ENCODE results near the gene GRPEL1.

GRPEL1 gene

DNA sequence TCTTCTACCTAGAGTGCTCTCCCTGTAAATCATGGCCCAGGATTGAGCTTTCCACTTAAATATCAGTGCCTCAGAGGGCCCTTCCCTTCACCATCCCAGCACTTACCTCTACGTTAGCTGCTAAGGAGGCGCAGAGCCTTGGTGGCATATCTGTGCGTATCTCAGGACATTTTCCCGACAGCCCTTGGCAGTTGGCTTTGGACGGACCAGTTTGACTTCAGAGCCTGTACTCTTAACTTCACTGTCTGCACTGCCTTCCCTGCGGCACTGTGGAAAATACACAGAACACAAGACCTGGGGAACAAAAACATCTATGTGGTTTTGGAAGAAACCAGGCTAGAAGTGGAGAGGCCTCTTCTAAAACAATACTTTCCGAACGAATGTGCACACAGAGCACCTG, 22.3 kb downstream of the GRPEL1 start:
- no peak for DNase-seq (ENCODE audit: low read depth)

DNA sequence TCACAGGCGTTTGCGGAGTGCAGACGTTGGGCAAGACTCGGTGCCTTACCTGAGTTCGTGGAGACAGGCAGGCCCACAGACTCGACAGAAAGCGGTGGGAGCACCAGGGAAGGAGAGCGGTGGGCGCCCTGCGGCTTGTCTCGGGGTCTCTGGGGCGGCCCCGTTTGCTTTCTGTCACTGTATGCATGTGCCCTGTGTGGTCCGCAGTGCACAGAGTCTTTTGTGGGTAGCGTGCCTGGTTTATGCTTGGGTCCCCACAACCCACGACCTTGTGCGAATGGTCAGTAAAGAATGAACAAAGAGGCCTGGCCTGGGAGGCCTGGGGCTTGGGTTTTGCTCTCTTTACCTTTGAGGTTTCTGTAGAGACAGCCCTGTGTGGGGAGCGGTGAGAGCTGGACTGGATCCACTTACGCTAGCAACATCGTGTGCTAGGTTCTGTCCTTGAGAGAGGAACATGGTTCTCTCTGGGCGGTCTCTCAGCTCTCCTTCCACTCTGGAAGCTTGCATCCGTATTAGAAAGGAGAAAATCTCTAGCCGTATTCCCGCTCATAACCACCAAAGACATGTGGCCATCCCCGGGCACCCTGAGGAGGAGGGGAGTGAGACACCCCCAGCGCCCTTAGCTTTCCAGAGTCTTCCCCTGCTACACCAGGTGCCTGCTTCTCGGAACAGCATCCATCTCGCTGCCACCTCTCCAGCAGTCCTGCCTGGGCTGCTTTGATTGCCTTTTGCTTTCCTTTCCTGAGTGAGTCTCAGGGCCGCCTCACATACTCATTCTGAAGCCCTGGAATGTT, 23.5 kb downstream of the GRPEL1 start:
- DNase-seq (ENCODE audit: low read depth), result no peak

DNA sequence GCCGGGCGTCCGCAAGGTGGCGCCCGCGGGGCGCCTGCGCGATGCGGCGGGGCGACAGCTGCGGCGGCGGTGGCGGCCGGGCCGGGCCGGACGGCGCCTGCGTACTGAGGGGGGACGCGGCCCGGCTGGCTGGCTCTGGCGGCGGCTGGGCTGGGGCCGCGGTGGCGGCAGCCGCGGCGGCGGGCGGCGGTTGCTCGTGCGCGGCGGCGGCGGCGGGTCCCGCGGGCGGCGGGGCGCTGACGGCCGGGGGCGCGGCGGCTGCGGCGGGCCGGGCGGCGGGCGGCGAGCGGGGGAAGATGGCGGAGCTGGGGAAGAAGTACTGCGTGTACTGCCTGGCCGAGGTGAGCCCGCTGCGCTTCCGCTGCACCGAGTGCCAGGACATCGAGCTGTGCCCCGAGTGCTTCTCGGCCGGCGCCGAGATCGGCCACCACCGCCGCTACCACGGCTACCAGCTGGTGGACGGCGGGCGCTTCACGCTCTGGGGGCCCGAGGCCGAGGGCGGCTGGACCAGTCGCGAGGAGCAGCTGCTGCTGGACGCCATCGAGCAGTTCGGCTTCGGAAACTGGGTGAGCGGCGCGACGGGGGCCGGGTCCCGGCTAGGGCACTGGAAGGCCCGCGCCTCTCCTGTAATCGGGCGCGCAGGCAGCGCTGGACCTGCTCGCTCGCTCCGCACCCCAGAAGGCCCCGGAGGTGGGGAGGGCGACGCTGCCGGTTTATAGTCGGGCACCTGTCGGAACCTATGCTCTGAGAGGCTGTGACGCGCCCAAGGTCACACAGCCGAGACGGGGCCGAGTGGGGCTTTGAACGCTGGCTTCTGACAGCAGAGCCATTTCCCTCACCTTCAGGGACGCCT, 24.4 kb downstream of the GRPEL1 start, which contains the start of gene TADA2B:
TSS of gene TADA2B (plus strand) at position 89 of the 853 bp plus-strand sequence. CDS start at position 297, 208 bp downstream.
- DNase-seq (ENCODE audit: low read depth), result no peak

- DNase-seq (ENCODE audit: low read depth), result peak; percentile 84
Measured at GRCh38 chr4:7042503-7043283, 25.2 kb downstream of the GRPEL1 start.

DNA sequence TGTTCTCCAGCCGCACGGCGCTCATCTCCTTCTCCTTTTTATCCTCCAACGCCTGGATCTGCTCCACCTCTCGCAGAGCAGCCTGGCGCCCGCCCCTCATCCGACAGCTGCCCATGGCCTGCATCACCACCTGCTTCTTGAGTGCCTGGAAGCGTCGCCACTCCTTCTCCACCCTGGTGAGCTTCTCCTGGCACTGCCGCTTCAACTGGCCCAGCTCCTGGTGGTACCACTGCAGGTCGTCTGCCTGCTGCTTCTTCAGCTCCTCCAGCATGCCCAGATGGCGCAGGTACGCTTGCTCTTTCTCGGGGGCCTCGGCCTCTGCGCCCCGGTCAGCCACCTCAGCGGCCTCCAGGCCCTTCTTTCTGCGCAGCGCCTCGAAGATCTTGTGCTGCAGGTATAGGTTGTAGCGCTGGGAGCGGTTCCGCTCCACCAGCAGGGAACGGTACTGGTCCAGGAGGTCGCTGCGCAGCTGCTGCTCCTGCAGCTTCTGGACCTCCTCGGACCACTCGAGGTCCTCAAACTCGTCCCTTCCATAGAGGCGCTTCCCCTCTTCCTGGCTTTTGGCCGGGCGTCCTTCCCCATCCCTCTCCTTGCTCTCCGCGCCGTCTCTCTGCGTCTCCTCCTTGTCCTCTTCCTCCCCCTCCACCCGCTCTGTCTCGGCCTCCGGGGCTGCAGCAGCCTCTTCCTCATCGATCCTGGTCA, 25.9 kb downstream of the GRPEL1 start:
- no peak for DNase-seq (ENCODE audit: low read depth)

GRCh38 chr4:7041246-7041645, 26.6 kb downstream of the GRPEL1 start:
- DNase-seq (ENCODE audit: low read depth), result no peak

GRCh38 chr4:7040765-7041164, 27.1 kb downstream of the GRPEL1 start:
- no peak for DNase-seq (ENCODE audit: low read depth)

DNA sequence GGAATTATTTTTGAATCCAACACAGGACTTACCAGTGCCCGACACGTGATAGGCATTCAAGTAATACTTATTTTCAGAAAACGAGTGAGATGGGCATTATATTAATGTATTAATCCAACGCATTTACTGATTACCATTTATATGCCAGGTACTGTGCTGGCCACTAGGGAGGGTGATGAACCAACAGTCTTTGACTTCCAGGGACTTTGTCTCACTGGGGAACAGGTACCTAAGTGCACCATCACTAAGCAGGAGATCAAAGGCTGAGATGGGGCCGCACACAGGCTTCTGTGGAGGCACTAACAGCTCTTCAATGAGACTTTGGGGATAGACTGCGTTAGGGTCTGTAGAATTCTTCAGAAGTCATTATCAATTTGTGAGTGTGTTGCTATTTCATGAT, 30.4 kb downstream of the GRPEL1 start:
- no peak for DNase-seq (ENCODE audit: low read depth)

DNA sequence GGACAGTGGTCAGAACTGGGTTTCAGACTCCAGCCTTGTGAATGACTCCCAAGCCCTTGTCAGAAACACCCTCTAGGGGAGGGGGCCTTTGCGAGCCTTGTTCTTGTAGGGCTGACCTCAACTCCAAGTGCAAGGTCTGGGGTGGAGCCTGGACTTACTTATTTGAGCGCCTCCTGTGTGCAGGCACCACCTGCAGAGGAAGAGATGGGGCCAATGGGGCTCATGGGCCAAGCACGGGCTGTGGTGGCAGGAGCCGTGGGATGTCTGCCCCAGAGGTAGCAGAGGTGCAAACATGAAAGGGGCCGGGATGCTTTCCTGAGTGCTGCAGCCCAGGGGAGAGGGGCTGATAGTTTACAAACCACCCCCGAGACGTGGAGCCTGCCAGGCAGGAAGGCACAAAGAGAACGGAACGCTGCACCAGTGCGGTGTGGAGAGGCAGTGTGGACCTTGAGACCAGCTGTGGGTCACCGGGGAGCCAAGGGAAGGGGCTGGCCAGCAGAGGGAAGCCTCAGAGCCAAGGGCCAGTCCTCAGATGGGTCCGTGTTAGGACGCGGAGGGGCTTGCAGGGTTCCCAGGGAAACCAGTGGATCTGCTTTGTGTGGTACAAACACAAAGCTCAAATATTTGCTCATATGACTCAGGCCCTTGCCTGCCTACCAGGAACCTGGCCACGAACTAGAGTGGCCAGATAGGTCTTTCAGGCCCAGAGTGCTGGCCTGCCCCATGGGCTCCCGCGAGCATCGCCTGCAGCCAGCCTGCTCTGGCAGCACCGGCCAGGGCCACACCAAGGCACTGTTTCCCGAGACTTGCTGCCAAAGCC, 33.4 kb downstream of the GRPEL1 start:
- no peak for DNase-seq (ENCODE audit: low read depth)

GRCh38 chr4:7032596-7032995, 35.3 kb downstream of the GRPEL1 start:
- DNase-seq (ENCODE audit: low read depth), result no peak

DNA sequence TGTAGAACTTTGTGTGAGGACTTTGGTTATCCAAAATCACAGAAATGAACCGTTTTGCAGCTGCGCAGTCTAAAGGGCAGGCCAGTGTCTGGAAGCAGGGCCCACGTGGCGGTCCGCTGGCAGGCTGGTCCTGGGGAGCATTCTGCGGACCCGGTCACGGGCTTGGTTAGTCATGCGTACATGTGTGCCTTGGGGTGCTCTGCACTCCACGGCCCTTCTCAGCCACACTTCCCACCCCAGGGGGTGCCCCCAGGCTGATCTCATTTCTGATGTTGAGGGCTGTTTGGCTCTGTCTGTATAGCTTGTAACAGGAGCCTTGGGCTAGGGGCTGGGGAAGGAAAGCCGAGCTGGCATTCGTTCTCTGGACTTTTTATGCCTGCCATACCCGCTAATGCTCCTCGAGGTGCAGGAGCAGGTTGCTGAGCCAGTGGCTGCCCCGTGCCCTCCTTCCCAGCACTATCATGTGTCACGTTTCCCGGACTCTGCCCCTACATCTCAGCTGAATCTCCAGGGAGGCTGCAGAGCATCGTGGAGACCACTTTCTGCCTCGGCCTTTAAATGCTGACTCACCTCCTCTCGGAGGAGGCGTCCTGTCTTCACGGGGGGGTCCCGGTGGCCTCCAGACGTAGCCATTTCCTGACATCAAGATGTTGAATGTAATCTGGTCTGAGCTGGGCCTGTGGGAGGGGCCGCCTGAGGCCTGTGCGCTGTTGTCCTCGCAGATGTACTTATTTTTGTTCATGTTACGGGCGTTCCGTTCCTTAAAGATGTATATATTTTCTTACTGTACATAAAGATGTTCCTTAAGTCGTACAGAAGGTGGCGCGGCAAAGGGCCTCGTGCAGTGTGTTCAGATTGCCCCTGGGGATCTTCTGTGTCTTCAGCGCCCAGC, 36.1 kb downstream of the GRPEL1 start:
- DNase-seq (ENCODE audit: low read depth), result no peak

GRCh38 chr4:7030856-7031255, 37.0 kb downstream of the GRPEL1 start:
- DNase-seq (ENCODE audit: low read depth), result no peak

GRCh38 chr4:7029921-7030320, 37.9 kb downstream of the GRPEL1 start:
- no peak for DNase-seq (ENCODE audit: low read depth)

GRCh38 chr4:7029212-7029611, 38.7 kb downstream of the GRPEL1 start:
- DNase-seq (ENCODE audit: low read depth), result no peak

- no peak for DNase-seq (ENCODE audit: low read depth)
Measured at GRCh38 chr4:7027913-7028312, 40.0 kb downstream of the GRPEL1 start.

- DNase-seq (ENCODE audit: low read depth), result no peak
Measured at GRCh38 chr4:7027284-7027683, 40.6 kb downstream of the GRPEL1 start.

DNA sequence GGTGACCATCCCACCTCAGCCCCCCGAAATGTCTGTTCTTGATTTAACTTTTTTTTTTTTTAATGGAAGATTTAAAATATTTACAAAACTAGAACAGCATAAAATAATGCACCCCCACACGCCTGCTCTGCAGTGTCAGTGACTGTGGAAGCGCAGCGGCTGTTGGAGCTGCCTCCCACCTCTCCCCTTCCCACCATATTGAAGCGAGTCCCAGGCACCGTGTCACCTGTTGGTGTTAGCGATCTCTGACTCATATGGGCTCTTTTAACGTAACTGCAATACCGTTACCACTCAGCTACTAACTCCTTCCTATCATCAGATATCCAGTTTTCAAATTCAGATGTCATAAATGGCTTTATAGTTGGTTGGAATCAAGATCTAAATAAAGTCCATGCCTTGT, 41.8 kb downstream of the GRPEL1 start:
- no peak for DNase-seq (ENCODE audit: low read depth)

DNA sequence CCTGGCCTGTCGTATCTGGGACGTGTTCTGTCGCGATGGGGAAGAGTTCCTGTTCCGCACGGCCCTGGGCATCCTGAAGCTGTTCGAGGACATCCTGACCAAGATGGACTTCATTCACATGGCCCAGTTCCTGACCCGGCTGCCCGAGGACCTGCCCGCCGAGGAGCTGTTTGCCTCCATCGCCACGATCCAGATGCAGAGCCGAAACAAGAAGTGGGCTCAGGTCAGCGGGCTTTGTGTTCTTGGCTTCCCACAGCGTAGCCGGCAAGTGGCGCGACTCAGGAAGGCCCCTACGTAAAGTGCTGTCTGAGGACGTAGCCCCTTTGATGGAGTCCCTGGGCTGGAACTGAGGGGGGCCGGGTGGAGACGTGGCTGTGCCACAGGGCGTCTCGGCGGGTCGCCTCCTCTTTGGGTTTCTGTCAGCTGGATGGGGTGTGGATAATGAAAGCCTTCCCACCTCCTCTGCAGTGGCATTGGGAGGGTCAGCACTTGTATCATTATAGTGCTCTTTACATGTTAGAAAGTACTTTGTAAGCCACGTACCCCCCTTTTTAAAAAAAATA, 42.7 kb downstream of the GRPEL1 start:
- DNase-seq (ENCODE audit: low read depth), result no peak

GRCh38 chr4:7024336-7024890, 43.5 kb downstream of the GRPEL1 start:
- no peak for DNase-seq (ENCODE audit: low read depth)

Data from non-pigmented ciliary epithelial cell (primary cell).